MG63 (cell line): ENCODE data around the gene ADARB2. TPM values are rescaled to one million over a fixed set of nuclear protein-coding genes. Genes with fewer than 3 reads are reported as not detected.

Experiments used
- DNase-seq: peaks from one replicate; pipeline ENCODE4 v3.0.0-alpha.2; 2020
- H3K27me3 ChIP-seq: fragments of 250-450 bp; sonication (Bioruptor Pico); 2 replicates; pipeline ENCODE4 v1.5.1; 2020; ENCODE audit warnings: mild to moderate bottlenecking, moderate library complexity
- H3K36me3 ChIP-seq: fragments of 250-450 bp; sonication (Bioruptor Pico); 2 replicates; pipeline ENCODE4 v1.5.1; 2020; ENCODE audit warnings: mild to moderate bottlenecking, moderate library complexity
- H3K4me3 ChIP-seq: fragments of 250-450 bp; sonication (Bioruptor Pico); 2 replicates; pipeline ENCODE4 v1.5.1; 2020; ENCODE audit warnings: mild to moderate bottlenecking, moderate library complexity
- H3K9me3 ChIP-seq: fragments of 250-450 bp; sonication (Bioruptor Pico); 2 replicates; pipeline ENCODE4 v1.5.1; 2020; ENCODE audit warnings: mild to moderate bottlenecking, moderate library complexity
- total RNA-seq: library from RNA; depleted of rRNA; stranded (reverse); fragments of >200 nt; shearing (Covaris generic); gene quantifications from 2 replicates; pipeline ENCODE4 v1.2.3, GENCODE V29; 2014; ENCODE audit warnings: low replicate concordance

ADARB2 gene
- total RNA-seq, 1 experiment from 2014 or later, result not detected

- H3K27me3 ChIP-seq, result no peaks in the 10 kb centered on the region
- no peaks in the 10 kb centered on the region for H3K36me3 ChIP-seq
- H3K9me3 ChIP-seq, result no peaks in the 10 kb centered on the region
- H3K4me3 ChIP-seq, result no peak overlapping the region
- no peak for DNase-seq
These were observed 62.8 kb downstream of the ADARB2 start for GRCh38 chr10:1674501-1674900.

GRCh38 chr10:1673568-1674345, 63.6 kb downstream of the ADARB2 start:
- no peak overlapping the region for H3K4me3 ChIP-seq
- no peak for DNase-seq
- no peaks in the 10 kb centered on the region for H3K27me3 ChIP-seq
- H3K9me3 ChIP-seq, result no peaks in the 10 kb centered on the region
- no peaks in the 10 kb centered on the region for H3K36me3 ChIP-seq

GRCh38 chr10:1672001-1672781, 65.1 kb downstream of the ADARB2 start:
- Histone ChIP-seq H3K9me3 (no peaks in the 10 kb centered on the region), H3K4me3 (no peak overlapping the region), H3K36me3 (no peaks in the 10 kb centered on the region), H3K27me3 (no peaks in the 10 kb centered on the region)
- DNase-seq, result no peak

GRCh38 chr10:1671366-1672000, 65.8 kb downstream of the ADARB2 start:
- Histone ChIP-seq H3K9me3 (no peaks in the 10 kb centered on the region), H3K27me3 (no peaks in the 10 kb centered on the region), H3K4me3 (no peak overlapping the region), H3K36me3 (no peaks in the 10 kb centered on the region)
- DNase-seq, result no peak

GRCh38 chr10:1670541-1671365, 66.6 kb downstream of the ADARB2 start:
- Histone ChIP-seq H3K27me3 (no peaks in the 10 kb centered on the region), H3K36me3 (no peaks in the 10 kb centered on the region), H3K9me3 (no peaks in the 10 kb centered on the region), H3K4me3 (no peak overlapping the region)
- no peak for DNase-seq

- no peaks in the 10 kb centered on the region for H3K27me3 ChIP-seq
- H3K9me3 ChIP-seq, result no peaks in the 10 kb centered on the region
- H3K36me3 ChIP-seq, result no peaks in the 10 kb centered on the region
- H3K4me3 ChIP-seq, result no peak overlapping the region
- no peak for DNase-seq
These were observed 67.9 kb downstream of the ADARB2 start for GRCh38 chr10:1669433-1669832.

GRCh38 chr10:1668399-1668798, 68.9 kb downstream of the ADARB2 start:
- no peak overlapping the region for H3K4me3 ChIP-seq
- no peaks in the 10 kb centered on the region for H3K9me3 ChIP-seq
- no peaks in the 10 kb centered on the region; the same call in 1 of the 2 replicates for H3K27me3 ChIP-seq
- DNase-seq, result no peak
- H3K36me3 ChIP-seq, result no peaks in the 10 kb centered on the region

GRCh38 chr10:1667392-1667791, 69.9 kb downstream of the ADARB2 start:
- Histone ChIP-seq H3K27me3 (no peaks in the 10 kb centered on the region; the same call in 1 of the 2 replicates), H3K4me3 (no peak overlapping the region), H3K9me3 (no peaks in the 10 kb centered on the region), H3K36me3 (no peaks in the 10 kb centered on the region)
- DNase-seq, result no peak

- no peaks in the 10 kb centered on the region; the same call in 1 of the 2 replicates for H3K27me3 ChIP-seq
- no peak overlapping the region for H3K4me3 ChIP-seq
- H3K36me3 ChIP-seq, result no peaks in the 10 kb centered on the region
- H3K9me3 ChIP-seq, result no peaks in the 10 kb centered on the region
- no peak for DNase-seq
These were observed 71.2 kb downstream of the ADARB2 start for GRCh38 chr10:1666147-1666546.

GRCh38 chr10:1665681-1666080, 71.6 kb downstream of the ADARB2 start:
- H3K27me3 ChIP-seq, result no peaks in the 10 kb centered on the region; the same call in 1 of the 2 replicates
- no peak overlapping the region for H3K4me3 ChIP-seq
- H3K36me3 ChIP-seq, result no peaks in the 10 kb centered on the region
- no peaks in the 10 kb centered on the region for H3K9me3 ChIP-seq
- DNase-seq, result no peak

- DNase-seq, result no peak
- Histone ChIP-seq H3K4me3 (no peak overlapping the region), H3K9me3 (no peaks in the 10 kb centered on the region)
These were observed 72.2 kb downstream of the ADARB2 start for GRCh38 chr10:1665021-1665661.

GRCh38 chr10:1664333-1664964, 72.9 kb downstream of the ADARB2 start:
- Histone ChIP-seq H3K9me3 (no peaks in the 10 kb centered on the region), H3K36me3 (no peaks in the 10 kb centered on the region), H3K27me3 (no peaks in the 10 kb centered on the region; the same call in 1 of the 2 replicates), H3K4me3 (no peak overlapping the region)
- no peak for DNase-seq

More at GRCh38 chr10:1665021-1665661, 72.2 kb downstream of the ADARB2 start:
- no peaks in the 10 kb centered on the region for H3K36me3 ChIP-seq
- no peaks in the 10 kb centered on the region; the same call in 1 of the 2 replicates for H3K27me3 ChIP-seq

- Histone ChIP-seq H3K4me3 (no peak overlapping the region), H3K27me3 (no peaks in the 10 kb centered on the region; the same call in 1 of the 2 replicates), H3K9me3 (no peaks in the 10 kb centered on the region), H3K36me3 (no peaks in the 10 kb centered on the region)
- no peak for DNase-seq
These were observed 74.1 kb downstream of the ADARB2 start for GRCh38 chr10:1663226-1663625.

GRCh38 chr10:1662438-1663025, 74.8 kb downstream of the ADARB2 start:
- H3K36me3 ChIP-seq, result no peaks in the 10 kb centered on the region
- no peak for DNase-seq
- no peak overlapping the region for H3K4me3 ChIP-seq
- H3K9me3 ChIP-seq, result no peaks in the 10 kb centered on the region
- H3K27me3 ChIP-seq, result no peaks in the 10 kb centered on the region; the same call in 1 of the 2 replicates

GRCh38 chr10:1661859-1662437, 75.4 kb downstream of the ADARB2 start:
- H3K4me3 ChIP-seq, result no peak overlapping the region
- no peaks in the 10 kb centered on the region for H3K9me3 ChIP-seq
- no peaks in the 10 kb centered on the region for H3K36me3 ChIP-seq
- no peak for DNase-seq
- no peaks in the 10 kb centered on the region; the same call in 1 of the 2 replicates for H3K27me3 ChIP-seq
